Spleen (tissue), 7 donors: ENCODE results near the gene ZDHHC5.

Source experiments
- CTCF ChIP-seq, 11 experiments: fragments of 200-600 bp in 7 of 11; fragments of 450-650 bp in 4 of 11; sonication (generic) in 4 of 11; IDR thresholded peaks in 8 of 11; conservative IDR thresholded peaks in 3 of 11; 1 replicate in 7 of 11; 2 replicates in 4 of 11; pipeline versions ENCODE4 v1.4.0 to v1.8.0; 2016 to 2021; ENCODE audit warnings: antibody characterized with exemption in 11 of 11, inconsistent platforms in 4 of 11, mild to moderate bottlenecking in 1 of 11
- POLR2A ChIP-seq, 3 donors: fragments of 450-650 bp; IDR thresholded peaks; one replicate each; pipeline ENCODE4 v1.5.1; 2017; ENCODE audit warnings: antibody characterized with exemption in 3 of 3, mild to moderate bottlenecking in 1 of 3
- donor health status: DM: no; HTN: no; CAD: no; lungs with moderate emphysema.
- donor health status: DM: no; HTN: no; CAD: no.
- donor health status: DM: no; HTN: no; CAD: no.

- no peak for TF ChIP-seq CTCF (IDR thresholded peaks at IDR 0.05 in 8 of 11, conservative IDR thresholded peaks at IDR 0.05 in 3 of 11)
- TF ChIP-seq POLR2A (IDR thresholded peaks at IDR 0.05) = no peak
These were observed 35.8 kb upstream of the ZDHHC5 start for GRCh38 chr11:57632116-57632515.
